Mucosa of descending colon (tissue), 3 donors: Measurements from ENCODE around the gene JPH2. TPM values are rescaled to one million over a fixed set of nuclear protein-coding genes. Genes with fewer than 3 reads are reported as not detected.

Experiments used
- ATAC-seq: fragments of 200-7000 bp; cut with Tn5 transposase; one replicate; pipeline ENCODE4 v1.9.1; 2020; ENCODE audit warnings: mild to moderate bottlenecking, moderate library complexity
- DNase-seq, 3 donors: peaks; one replicate each; pipeline ENCODE4 v3.0.0-alpha.2; 2020
- H3K36me3 ChIP-seq: fragments of 200-600 bp; one replicate; pipeline ENCODE4 v1.8.0; 2021; ENCODE audit warnings: low read depth, mild to moderate bottlenecking
- H3K4me1 ChIP-seq: fragments of 200-600 bp; one replicate; pipeline ENCODE4 v1.8.0; 2021; ENCODE audit warnings: low read depth, mild to moderate bottlenecking
- H3K4me3 ChIP-seq: fragments of 200-600 bp; one replicate; pipeline ENCODE4 v1.8.0; 2021; ENCODE audit warnings: mild to moderate bottlenecking
- H3K9me3 ChIP-seq: fragments of 200-600 bp; one replicate; pipeline ENCODE4 v1.8.0; 2021; ENCODE audit warnings: mild to moderate bottlenecking
- intact Hi-C, 2 donors: fragments of 100-400 bp; cut with DNase I in 1 of 2; cut with micrococcal nuclease in 1 of 2; formaldehyde crosslinking; loops; one replicate each; pipeline versions ENCODE4 v1.11.0 to v1.11.1; 2022; cut with DNase I, micrococcal nuclease
- total RNA-seq, 3 donors: library from RNA; stranded (reverse); fragmentation: NEBNext Ultra II Directional in 2 of 3; extraction: Animal tissue kit (Norgen Biotek cat#: 25700) in 2 of 3; gene quantifications; one replicate each; pipeline versions ENCODE4 v1.2.1 to v1.2.4, GENCODE V29; 2021 to 2023
- TF ChIP-seq, protein P1 (sequence below): fragments of 200-600 bp; IDR thresholded peaks from one replicate; pipeline ENCODE4 v1.8.0; 2022; ENCODE audit warnings: antibody characterized with exemption, mild to moderate bottlenecking
- donor health status: DM: no; HTN: no; CAD: no; lungs with moderate emphysema.
- donor health status: DM: no; HTN: no; CAD: no.
- donor health status: DM: no; HTN: yes; CAD: no.

JPH2 gene
- total RNA-seq, 3 donors from 2014 or later = 2.3 to 87.3 (median 8.3) TPM

DNA sequence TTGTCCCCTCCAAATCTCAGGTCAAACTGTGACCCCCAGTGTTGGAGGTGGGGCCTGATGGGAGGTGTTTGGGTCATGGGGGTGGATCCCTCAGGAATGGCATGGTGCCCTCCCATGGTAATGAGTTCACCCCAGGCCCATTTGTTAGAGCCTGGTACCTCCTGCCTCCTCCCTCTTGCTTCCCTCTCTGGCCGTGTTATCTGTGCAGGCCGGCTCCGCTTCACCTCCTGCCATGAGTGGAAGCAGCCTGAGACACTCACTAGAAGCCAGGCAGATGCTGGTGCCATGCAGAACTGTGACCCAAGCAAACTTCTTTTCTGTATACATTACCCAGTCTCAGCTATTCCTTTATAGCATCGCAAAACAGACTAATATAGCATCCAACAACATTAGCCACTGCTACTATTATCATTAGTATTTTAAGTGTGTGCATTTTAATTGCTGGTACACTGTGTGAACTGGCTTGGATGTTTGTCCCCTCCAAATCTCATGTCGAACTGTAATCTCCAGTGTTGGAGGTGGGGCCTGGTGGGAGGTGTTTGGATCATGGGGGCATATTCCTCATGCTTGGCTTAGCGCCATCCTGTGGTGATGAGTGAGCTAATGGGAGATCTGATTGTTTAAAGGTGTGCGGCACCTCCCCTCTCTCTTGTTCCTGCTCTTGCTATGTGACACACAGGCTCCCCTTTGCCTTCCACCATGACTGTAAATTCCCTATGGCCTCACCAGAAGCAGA lies 35.8 kb upstream of the JPH2 start:
- TF ChIP-seq, protein P1, sequence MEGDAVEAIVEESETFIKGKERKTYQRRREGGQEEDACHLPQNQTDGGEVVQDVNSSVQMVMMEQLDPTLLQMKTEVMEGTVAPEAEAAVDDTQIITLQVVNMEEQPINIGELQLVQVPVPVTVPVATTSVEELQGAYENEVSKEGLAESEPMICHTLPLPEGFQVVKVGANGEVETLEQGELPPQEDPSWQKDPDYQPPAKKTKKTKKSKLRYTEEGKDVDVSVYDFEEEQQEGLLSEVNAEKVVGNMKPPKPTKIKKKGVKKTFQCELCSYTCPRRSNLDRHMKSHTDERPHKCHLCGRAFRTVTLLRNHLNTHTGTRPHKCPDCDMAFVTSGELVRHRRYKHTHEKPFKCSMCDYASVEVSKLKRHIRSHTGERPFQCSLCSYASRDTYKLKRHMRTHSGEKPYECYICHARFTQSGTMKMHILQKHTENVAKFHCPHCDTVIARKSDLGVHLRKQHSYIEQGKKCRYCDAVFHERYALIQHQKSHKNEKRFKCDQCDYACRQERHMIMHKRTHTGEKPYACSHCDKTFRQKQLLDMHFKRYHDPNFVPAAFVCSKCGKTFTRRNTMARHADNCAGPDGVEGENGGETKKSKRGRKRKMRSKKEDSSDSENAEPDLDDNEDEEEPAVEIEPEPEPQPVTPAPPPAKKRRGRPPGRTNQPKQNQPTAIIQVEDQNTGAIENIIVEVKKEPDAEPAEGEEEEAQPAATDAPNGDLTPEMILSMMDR = no peak
- Histone ChIP-seq H3K4me1 (peaks cover 9% of the 10 kb centered on the region), H3K36me3 (no peaks in the 10 kb centered on the region), H3K4me3 (no peak overlapping the region), H3K9me3 (no peaks in the 10 kb centered on the region)
- DNase-seq (peak in 1 of 3 donors; percentile 45), ATAC-seq (peak; percentile 20)
- intact Hi-C loops = no loop called here

DNA sequence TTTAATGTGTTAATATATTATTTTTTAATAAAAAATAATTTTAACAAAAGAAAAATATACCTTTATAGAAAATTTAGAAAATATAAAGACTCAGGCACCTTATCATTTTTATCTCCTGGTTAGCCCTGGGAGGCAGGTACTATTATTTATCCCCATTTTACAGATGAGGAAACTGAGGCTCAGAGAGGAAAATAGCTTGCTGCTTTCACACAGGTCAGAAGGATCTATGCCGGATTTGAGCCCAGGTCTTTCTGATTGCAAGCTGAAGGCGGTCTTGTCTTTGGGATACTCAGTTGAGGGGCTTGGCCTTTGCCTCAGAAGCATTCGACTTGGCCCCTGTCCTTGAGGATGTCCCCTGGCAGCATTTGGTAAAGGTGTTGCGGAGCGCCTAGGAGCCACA lies 35.0 kb upstream of the JPH2 start:
- intact Hi-C loops = no loop called here
- DNase-seq (no peak), ATAC-seq (no peak)
- no peaks in the 10 kb centered on the region for H3K36me3 ChIP-seq
- H3K4me3 ChIP-seq = no peak overlapping the region
- TF ChIP-seq, protein P1 = no peak
- no peaks in the 10 kb centered on the region for H3K9me3 ChIP-seq
- peaks cover 15% of the 10 kb centered on the region for H3K4me1 ChIP-seq

DNA sequence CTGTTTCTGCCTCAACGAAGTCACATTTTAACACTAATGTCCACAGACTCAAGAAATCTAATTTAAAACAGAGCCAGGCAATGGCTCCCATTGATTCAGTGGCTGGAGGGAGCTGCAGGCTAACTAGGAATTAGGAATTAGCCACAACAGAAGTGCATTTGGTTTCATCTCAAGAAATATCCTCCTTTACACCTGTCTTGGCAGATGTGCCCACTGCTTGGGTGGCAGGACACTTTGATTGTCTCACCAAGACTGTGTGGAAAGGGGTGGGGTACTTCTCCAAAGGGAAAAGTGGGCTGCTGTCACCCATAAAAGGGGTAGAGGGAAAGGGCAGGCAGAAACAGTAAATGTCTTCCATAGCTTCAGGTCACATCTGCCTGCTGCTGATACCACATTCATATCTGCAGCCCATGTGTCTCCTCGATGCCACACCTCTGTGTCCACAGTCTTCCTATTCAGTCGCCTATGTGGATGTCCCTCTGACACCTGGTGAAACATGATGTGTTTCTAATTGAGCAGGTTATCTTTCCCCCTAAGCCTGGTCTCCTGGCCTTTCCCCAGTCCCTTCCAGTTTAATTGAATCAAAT lies 34.5 kb upstream of the JPH2 start:
- DNase-seq (no peak), ATAC-seq (no peak)
- intact Hi-C loops = no loop called here
- no peaks in the 10 kb centered on the region for H3K36me3 ChIP-seq
- H3K9me3 ChIP-seq = no peaks in the 10 kb centered on the region
- TF ChIP-seq, protein P1 = no peak
- no peak overlapping the region for H3K4me3 ChIP-seq
- peaks cover 15% of the 10 kb centered on the region for H3K4me1 ChIP-seq

DNA sequence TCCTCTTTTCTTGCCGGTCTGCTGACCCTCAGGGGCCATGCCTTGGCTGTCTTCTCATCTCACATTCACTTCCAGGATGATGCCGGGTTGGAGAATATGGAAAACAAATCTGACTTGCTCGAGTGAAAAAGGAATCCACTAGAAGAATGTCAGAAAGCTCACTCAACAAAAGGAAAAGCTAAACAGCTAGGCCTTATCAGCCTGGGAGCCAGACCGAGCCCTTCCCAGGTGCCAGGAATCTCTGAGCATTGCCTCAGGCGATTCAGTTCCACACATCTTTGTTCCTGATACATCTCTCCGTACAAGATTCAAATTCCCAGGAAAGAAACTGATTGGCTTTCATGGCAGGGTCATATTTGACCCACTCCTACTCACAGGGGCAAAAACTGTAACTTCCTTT lies 32.8 kb upstream of the JPH2 start:
- Histone ChIP-seq H3K4me1 (peaks cover 15% of the 10 kb centered on the region), H3K9me3 (no peaks in the 10 kb centered on the region), H3K36me3 (no peaks in the 10 kb centered on the region), H3K4me3 (no peak overlapping the region)
- DNase-seq = no peak
- no peak for ATAC-seq
- TF ChIP-seq, protein P1 = no peak
- intact Hi-C loops = loop anchor here (5.0 to 10.0 kb wide), 2 partner anchors 93 to 255 kb away; partner anchors contain the start of genes FITM2 (in 2 of the 2) and TTPAL (in 1 of the 2)

DNA sequence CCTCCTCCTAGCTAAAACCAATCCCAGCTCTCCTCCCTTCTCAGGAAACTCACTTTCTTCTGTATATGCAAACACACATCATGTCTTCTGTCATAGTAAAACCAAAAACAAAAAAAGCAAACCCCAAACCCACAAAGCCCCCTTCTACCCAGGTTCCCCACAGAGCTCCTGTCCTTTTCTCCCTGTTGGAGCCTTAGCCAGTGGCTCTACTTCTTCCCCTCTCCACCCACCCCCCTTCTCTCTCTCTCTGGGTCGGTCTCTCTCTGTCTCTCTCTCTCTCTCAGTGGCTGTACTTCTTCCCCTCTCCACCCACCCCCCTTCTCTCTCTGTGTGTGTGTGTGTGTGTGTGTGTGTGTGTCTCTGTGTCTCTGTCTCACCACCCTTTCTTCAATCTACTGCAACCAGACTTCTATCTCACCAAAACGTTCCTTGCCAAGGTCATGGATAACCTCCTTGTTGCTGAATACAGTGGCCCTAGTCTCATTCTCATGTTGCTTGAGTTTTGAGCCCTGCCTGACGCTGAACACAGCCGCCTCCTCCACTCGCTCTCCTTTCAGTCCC lies 32.3 kb upstream of the JPH2 start:
- intact Hi-C loops = loop anchor here (5.0 to 10.0 kb wide), 2 partner anchors 93 to 256 kb away; partner anchors contain the start of genes FITM2 (in 2 of the 2) and TTPAL (in 1 of the 2)
- H3K4me3 ChIP-seq = no peak overlapping the region
- DNase-seq (no peak), ATAC-seq (no peak)
- TF ChIP-seq, protein P1 = no peak
- no peaks in the 10 kb centered on the region for H3K9me3 ChIP-seq
- peaks cover 15% of the 10 kb centered on the region for H3K4me1 ChIP-seq
- no peaks in the 10 kb centered on the region for H3K36me3 ChIP-seq
